Liver (tissue), 9 donors: ENCODE data around the gene KBTBD13. TPM values are rescaled to one million over a fixed set of nuclear protein-coding genes. Genes with fewer than 3 reads are reported as not detected.

Experiments used
- DNase-seq: peaks from one replicate; pipeline ENCODE4 v3.0.0-alpha.2; 2017; ENCODE audit warnings: low spot score
- H3K27ac ChIP-seq, 2 donors: one replicate each; pipeline ENCODE4 v1.7.0; 2013; ENCODE audit warnings: inconsistent platforms in 2 of 2, low read length in 2 of 2, control low read depth in 1 of 2, low read depth in 1 of 2, mild to moderate bottlenecking in 1 of 2
- H3K27me3 ChIP-seq, 4 donors: one replicate each; pipeline versions ENCODE4 v1.6.1 to v1.7.0; 2013; ENCODE audit warnings: low read length in 3 of 4, inconsistent platforms in 1 of 4, mild to moderate bottlenecking in 1 of 4, moderate library complexity in 1 of 4; ENCODE audit not compliant: control insufficient read depth in 4 of 4, insufficient read depth in 4 of 4
- H3K36me3 ChIP-seq, 4 donors: one replicate each; pipeline versions ENCODE4 v1.6.1 to v1.7.0; 2013; ENCODE audit warnings: low read length in 3 of 4, mild to moderate bottlenecking in 3 of 4, low read depth in 1 of 4, moderate library complexity in 1 of 4; ENCODE audit not compliant: control insufficient read depth in 4 of 4, insufficient read depth in 3 of 4
- H3K4me1 ChIP-seq, 4 donors: one replicate each; pipeline versions ENCODE4 v1.6.1 to v1.7.0; 2013; ENCODE audit warnings: low read length in 3 of 4, mild to moderate bottlenecking in 3 of 4, moderate library complexity in 1 of 4; ENCODE audit not compliant: control insufficient read depth in 4 of 4, insufficient read depth in 4 of 4
- H3K4me3 ChIP-seq, 3 donors: one replicate each; pipeline versions ENCODE4 v1.6.1 to v1.7.0; 2013; ENCODE audit warnings: low read length in 3 of 3, control low read depth in 1 of 3, low read depth in 1 of 3, mild to moderate bottlenecking in 1 of 3
- H3K9ac ChIP-seq, 2 donors: one replicate each; pipeline ENCODE4 v1.7.0; 2013; ENCODE audit warnings: low read length in 2 of 2, mild to moderate bottlenecking in 2 of 2, moderate library complexity in 2 of 2, control low read depth in 1 of 2, low read depth in 1 of 2
- H3K9me3 ChIP-seq, 4 donors: one replicate each; pipeline versions ENCODE4 v1.6.1 to v1.7.0; 2013; ENCODE audit warnings: low read length in 3 of 4; ENCODE audit not compliant: control insufficient read depth in 4 of 4
- CTCF ChIP-seq: fragments of 150-350 bp; IDR thresholded peaks from 2 replicates; pipeline ENCODE4 v1.5.1; 2017; ENCODE audit warnings: improper control_type of control experiment, low read depth, low read length; ENCODE audit not compliant: missing input control
- EGR1 ChIP-seq, 2 donors: IDR thresholded peaks; 2 replicates each; pipeline ENCODE4 v1.6.1; 2016 to 2018; ENCODE audit warnings: antibody characterized with exemption in 2 of 2, low read depth in 2 of 2
- FOXA1 ChIP-seq: IDR thresholded peaks from 2 replicates; pipeline ENCODE4 v1.6.1; 2016; ENCODE audit warnings: antibody characterized with exemption
- FOXA2 ChIP-seq: IDR thresholded peaks from 2 replicates; pipeline ENCODE4 v1.6.1; 2016; ENCODE audit warnings: antibody characterized with exemption
- GABPA ChIP-seq, 2 donors: IDR thresholded peaks in 1 of 2; conservative IDR thresholded peaks in 1 of 2; 2 replicates each; pipeline ENCODE4 v1.6.1; 2016; ENCODE audit warnings: antibody characterized with exemption in 2 of 2, mild to moderate bottlenecking in 1 of 2, moderate library complexity in 1 of 2
- HNF4A ChIP-seq, 2 donors: conservative IDR thresholded peaks; 2 replicates each; pipeline ENCODE4 v1.6.1; 2016; ENCODE audit warnings: antibody characterized with exemption in 2 of 2, mild to moderate bottlenecking in 2 of 2
- HNF4G ChIP-seq: IDR thresholded peaks from 2 replicates; pipeline ENCODE4 v1.6.1; 2016; ENCODE audit warnings: antibody characterized with exemption
- JUND ChIP-seq, 2 donors: IDR thresholded peaks; 2 replicates each; pipeline ENCODE4 v1.6.1; 2016; ENCODE audit warnings: antibody characterized with exemption in 2 of 2
- MAX ChIP-seq: IDR thresholded peaks from 2 replicates; pipeline ENCODE4 v1.6.1; 2016; ENCODE audit warnings: antibody characterized with exemption
- NR2F2 ChIP-seq: IDR thresholded peaks from 2 replicates; pipeline ENCODE4 v1.6.1; 2016; ENCODE audit warnings: antibody characterized with exemption
- REST ChIP-seq: IDR thresholded peaks from 2 replicates; pipeline ENCODE4 v1.6.1; 2016; ENCODE audit warnings: antibody characterized with exemption, mild to moderate bottlenecking
- RXRA ChIP-seq, 2 donors: IDR thresholded peaks; 2 replicates each; pipeline ENCODE4 v1.6.1; 2017 to 2018; ENCODE audit warnings: antibody characterized with exemption in 2 of 2, mild to moderate bottlenecking in 1 of 2
- SP1 ChIP-seq: IDR thresholded peaks from 2 replicates; pipeline ENCODE4 v1.6.1; 2018; ENCODE audit warnings: antibody characterized with exemption, mild to moderate bottlenecking
- TAF1 ChIP-seq: conservative IDR thresholded peaks from 2 replicates; pipeline ENCODE4 v1.6.1; 2016; ENCODE audit warnings: antibody characterized with exemption, mild to moderate bottlenecking
- YY1 ChIP-seq: IDR thresholded peaks from 2 replicates; pipeline ENCODE4 v1.6.1; 2016; ENCODE audit warnings: antibody characterized with exemption, mild to moderate bottlenecking
- WGBS: extraction: QIAGEN DNeasy Blood & Tissue Kit; methylation state at CpG from one replicate; pipeline ENCODE4 v1.1.7; 2013; 5-methylcytosine and 5-hydroxymethylcytosine counted together
- polyA plus RNA-seq, 2 donors: library from polyadenylated mRNA; stranded (reverse) in 1 of 2; unstranded in 1 of 2; fragments of 200-250 nt in 1 of 2; fragments of >200 nt in 1 of 2; fragmentation: Nextera tagmentation in 1 of 2; extraction: Ambion mirVana in 1 of 2; gene quantifications; one replicate each; pipeline versions ENCODE4 v1.2.1 to v1.2.3, GENCODE V29; 2013 to 2015
- total RNA-seq, 2 donors: library from RNA; depleted of rRNA; stranded (reverse); fragments of >200 nt; gene quantifications; one replicate each; pipeline ENCODE4 v1.2.3, GENCODE V29; 2014
- TF ChIP-seq, protein P1 (sequence below): IDR thresholded peaks from 2 replicates; pipeline ENCODE4 v1.6.1; 2016; ENCODE audit warnings: antibody characterized with exemption
- donor health status: healthy.
- donor health status: healthy.
- donor health status: healthy.
- donor health status: healthy.
- donor health status: healthy.

Gene KBTBD13
- total and polyA plus RNA-seq, 4 donors: not detected

GRCh38 chr15:65058394-65059368, 17.9 kb upstream of the KBTBD13 start:
- H3K27ac ChIP-seq: no peak overlapping the region
- H3K27me3 ChIP-seq: no peaks in the 10 kb centered on the region
- peaks cover 0 to 11% (median 10%) of the 10 kb centered on the region in 4 donors for H3K4me1 ChIP-seq
- H3K4me3 ChIP-seq: no peak overlapping the region
- TF ChIP-seq HNF4G (no peak), FOXA1 (no peak), NR2F2 (no peak), SP1 (no peak), HNF4A (conservative IDR thresholded peaks at IDR 0.05) (no peak), EGR1 (IDR thresholded peaks at IDR 0.05; ENCODE audit: low read depth in 2 of 2) (no peak), CTCF (no peak), JUND (IDR thresholded peaks at IDR 0.05) (no peak), MAX (no peak), YY1 (no peak), FOXA2 (no peak), REST (no peak), RXRA (IDR thresholded peaks at IDR 0.05) (no peak), GABPA (IDR thresholded peaks at IDR 0.05 in 1 of 2, conservative IDR thresholded peaks at IDR 0.05 in 1 of 2) (no peak), TAF1 (no peak)
- TF ChIP-seq, protein P1, sequence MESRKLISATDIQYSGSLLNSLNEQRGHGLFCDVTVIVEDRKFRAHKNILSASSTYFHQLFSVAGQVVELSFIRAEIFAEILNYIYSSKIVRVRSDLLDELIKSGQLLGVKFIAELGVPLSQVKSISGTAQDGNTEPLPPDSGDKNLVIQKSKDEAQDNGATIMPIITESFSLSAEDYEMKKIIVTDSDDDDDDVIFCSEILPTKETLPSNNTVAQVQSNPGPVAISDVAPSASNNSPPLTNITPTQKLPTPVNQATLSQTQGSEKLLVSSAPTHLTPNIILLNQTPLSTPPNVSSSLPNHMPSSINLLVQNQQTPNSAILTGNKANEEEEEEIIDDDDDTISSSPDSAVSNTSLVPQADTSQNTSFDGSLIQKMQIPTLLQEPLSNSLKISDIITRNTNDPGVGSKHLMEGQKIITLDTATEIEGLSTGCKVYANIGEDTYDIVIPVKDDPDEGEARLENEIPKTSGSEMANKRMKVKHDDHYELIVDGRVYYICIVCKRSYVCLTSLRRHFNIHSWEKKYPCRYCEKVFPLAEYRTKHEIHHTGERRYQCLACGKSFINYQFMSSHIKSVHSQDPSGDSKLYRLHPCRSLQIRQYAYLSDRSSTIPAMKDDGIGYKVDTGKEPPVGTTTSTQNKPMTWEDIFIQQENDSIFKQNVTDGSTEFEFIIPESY: no peak
- 90% methylated on average over 16 of the region's 16 CpGs for WGBS
- H3K9me3 ChIP-seq: no peaks in the 10 kb centered on the region
- no peak for DNase-seq
- no peak overlapping the region for H3K9ac ChIP-seq
- H3K36me3 ChIP-seq: no peaks in the 10 kb centered on the region
